Sigmoid colon (tissue), 7 donors: Measurements from ENCODE around the gene TSPAN14. TPM values are rescaled to one million over a fixed set of nuclear protein-coding genes. Genes with fewer than 3 reads are reported as not detected.

Source experiments
- DNase-seq: peaks from one replicate; pipeline ENCODE4 v3.0.0-alpha.2; 2019
- H3K27ac ChIP-seq, 4 donors: fragments of 200-600 bp; sonication (generic); one replicate each; pipeline ENCODE4 v1.5.1; 2016 to 2019; ENCODE audit warnings: mild to moderate bottlenecking in 1 of 4
- H3K27me3 ChIP-seq, 3 donors: fragments of 200-600 bp; sonication (generic); one replicate each; pipeline ENCODE4 v1.5.1; 2019; ENCODE audit warnings: mild to moderate bottlenecking in 1 of 3
- H3K36me3 ChIP-seq, 4 donors: fragments of 200-600 bp; sonication (generic); one replicate each; pipeline ENCODE4 v1.5.1; 2016 to 2019
- H3K4me1 ChIP-seq, 4 donors: fragments of 200-600 bp; sonication (generic); one replicate each; pipeline ENCODE4 v1.5.1; 2017 to 2019
- H3K4me3 ChIP-seq, 4 donors: fragments of 200-600 bp; sonication (generic); one replicate each; pipeline ENCODE4 v1.5.1; 2017 to 2019; ENCODE audit warnings: mild to moderate bottlenecking in 2 of 4, moderate library complexity in 1 of 4
- H3K9me3 ChIP-seq, 4 donors: fragments of 200-600 bp in 3 of 4; sonication (generic) in 3 of 4; one replicate each; pipeline versions ENCODE4 v1.5.1 to v1.6.1; 2013 to 2019
- EP300 ChIP-seq, 4 donors: sonication (generic); formaldehyde crosslinking; IDR thresholded peaks; one replicate each; pipeline ENCODE4 v1.6.1; 2017; ENCODE audit warnings: antibody characterized with exemption in 4 of 4
- POLR2A ChIP-seq, 2 donors: fragments of 450-650 bp; IDR thresholded peaks; one replicate each; pipeline ENCODE4 v1.6.1; 2016; ENCODE audit warnings: antibody characterized with exemption in 2 of 2, mild to moderate bottlenecking in 2 of 2, moderate library complexity in 2 of 2
- POLR2AphosphoS5 ChIP-seq, 4 donors: sonication (generic); formaldehyde crosslinking; IDR thresholded peaks; one replicate each; pipeline ENCODE4 v1.6.1; 2017; ENCODE audit warnings: antibody characterized with exemption in 4 of 4
- WGBS, 2 donors: extraction: QIAGEN DNeasy Blood & Tissue Kit; methylation state at CpG; one replicate each; pipeline ENCODE4 v1.1.7; 2013; 5-methylcytosine and 5-hydroxymethylcytosine counted together
- intact Hi-C: fragments of 100-400 bp; cut with DNase I; formaldehyde crosslinking; loops from one replicate; pipeline ENCODE4 v1.15.1; 2023
- polyA plus RNA-seq, 3 donors: library from polyadenylated mRNA; stranded (reverse); fragments of 200-250 nt; gene quantifications; one replicate each; pipeline ENCODE4 v1.2.3, GENCODE V29; 2013
- total RNA-seq, 4 donors: library from RNA; depleted of rRNA; stranded (reverse); fragments of >200 nt; gene quantifications; one replicate each; pipeline ENCODE4 v1.1.0, GENCODE V29; 2016
- TF ChIP-seq, protein P1 (sequence below), 4 experiments: fragments of 450-650 bp in 3 of 4; fragments of 200-600 bp in 1 of 4; IDR thresholded peaks; one replicate each; pipeline ENCODE4 v1.5.1; 2016 to 2019; ENCODE audit warnings: antibody characterized with exemption in 4 of 4, mild to moderate bottlenecking in 3 of 4, moderate library complexity in 2 of 4
- donor health status: healthy with polysubstance abuse.
- donor health status: Bipolar disorder and iron deficiency.
- donor health status: healthy.

Gene TSPAN14
- total and polyA plus RNA-seq, 7 donors = 12.0 to 67.3 (median 23.5) TPM

DNA sequence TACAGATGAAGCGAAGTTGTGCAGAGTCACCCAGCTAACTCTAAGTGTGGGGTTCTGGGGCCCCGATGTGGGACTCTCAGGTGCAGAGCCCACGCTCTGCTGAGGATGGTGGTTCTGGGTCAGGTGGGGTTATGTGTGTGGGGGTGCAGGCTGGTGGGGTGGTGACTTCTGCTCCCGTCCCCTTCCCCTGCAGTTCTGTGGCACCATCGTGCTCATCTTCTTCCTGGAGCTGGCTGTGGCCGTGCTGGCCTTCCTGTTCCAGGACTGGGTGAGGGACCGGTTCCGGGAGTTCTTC, 54.9 kb downstream of the TSPAN14 start:
- H3K36me3 ChIP-seq = peaks cover 6 to 57% (median 28%) of the 10 kb centered on the region in 4 donors
- WGBS, 2 donors = 93 to 94% methylated on average over 8 of the region's 8 CpGs
- no peak overlapping the region for H3K4me3 ChIP-seq
- intact Hi-C loops = no loop called here
- H3K27ac ChIP-seq = peak overlapping the region in 2 of 4 donors; percentile 2 to 55
- TF ChIP-seq POLR2AphosphoS5 (IDR thresholded peaks at IDR 0.05) = no peak
- TF ChIP-seq EP300 (IDR thresholded peaks at IDR 0.05) = no peak
- TF ChIP-seq, protein P1, sequence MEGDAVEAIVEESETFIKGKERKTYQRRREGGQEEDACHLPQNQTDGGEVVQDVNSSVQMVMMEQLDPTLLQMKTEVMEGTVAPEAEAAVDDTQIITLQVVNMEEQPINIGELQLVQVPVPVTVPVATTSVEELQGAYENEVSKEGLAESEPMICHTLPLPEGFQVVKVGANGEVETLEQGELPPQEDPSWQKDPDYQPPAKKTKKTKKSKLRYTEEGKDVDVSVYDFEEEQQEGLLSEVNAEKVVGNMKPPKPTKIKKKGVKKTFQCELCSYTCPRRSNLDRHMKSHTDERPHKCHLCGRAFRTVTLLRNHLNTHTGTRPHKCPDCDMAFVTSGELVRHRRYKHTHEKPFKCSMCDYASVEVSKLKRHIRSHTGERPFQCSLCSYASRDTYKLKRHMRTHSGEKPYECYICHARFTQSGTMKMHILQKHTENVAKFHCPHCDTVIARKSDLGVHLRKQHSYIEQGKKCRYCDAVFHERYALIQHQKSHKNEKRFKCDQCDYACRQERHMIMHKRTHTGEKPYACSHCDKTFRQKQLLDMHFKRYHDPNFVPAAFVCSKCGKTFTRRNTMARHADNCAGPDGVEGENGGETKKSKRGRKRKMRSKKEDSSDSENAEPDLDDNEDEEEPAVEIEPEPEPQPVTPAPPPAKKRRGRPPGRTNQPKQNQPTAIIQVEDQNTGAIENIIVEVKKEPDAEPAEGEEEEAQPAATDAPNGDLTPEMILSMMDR (IDR thresholded peaks at IDR 0.05) = no peak
- no peak for TF ChIP-seq POLR2A (IDR thresholded peaks at IDR 0.05)
- no peaks in the 10 kb centered on the region for H3K9me3 ChIP-seq
- no peak for DNase-seq
- H3K4me1 ChIP-seq = peaks cover 0 to 25% (median 16%) of the 10 kb centered on the region in 4 donors
- no peaks in the 10 kb centered on the region for H3K27me3 ChIP-seq

DNA sequence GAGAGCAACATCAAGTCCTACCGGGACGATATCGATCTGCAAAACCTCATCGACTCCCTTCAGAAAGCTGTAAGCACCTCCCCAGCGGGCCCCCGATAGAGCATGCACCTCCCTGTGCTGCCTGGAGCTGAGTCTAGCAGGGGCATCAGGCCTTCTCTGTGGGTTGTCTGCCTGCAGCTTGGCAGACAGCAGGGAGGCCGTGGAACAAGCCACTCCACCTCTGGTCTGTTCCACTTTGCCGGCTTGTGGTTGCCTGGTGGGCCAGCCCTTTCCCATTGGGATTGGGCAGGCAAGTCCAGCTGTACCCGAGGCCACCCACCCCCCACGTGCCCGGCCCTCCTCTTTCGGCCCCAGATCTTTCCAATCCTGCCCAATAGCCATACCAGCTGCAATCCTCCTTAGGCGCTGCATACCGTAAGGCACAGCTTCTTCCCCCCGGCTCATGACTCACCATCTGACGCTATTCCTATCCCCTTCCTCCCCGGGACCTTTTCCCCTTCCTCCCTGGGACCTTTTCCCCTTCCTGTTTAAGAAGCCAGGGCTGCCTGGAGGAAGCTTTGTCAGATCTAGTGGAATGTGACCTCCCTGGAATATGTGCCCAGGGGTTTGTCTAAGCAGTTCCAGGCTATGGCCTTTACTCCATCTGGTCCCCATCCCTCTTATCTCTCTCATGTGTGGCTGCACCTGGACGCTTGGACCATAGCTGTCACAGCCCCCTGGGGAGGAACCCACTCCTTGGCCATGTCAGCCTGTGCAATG, 55.5 kb downstream of the TSPAN14 start:
- Histone ChIP-seq H3K4me1 (peaks cover 0 to 23% (median 14%) of the 10 kb centered on the region in 4 donors), H3K4me3 (no peak overlapping the region), H3K36me3 (peaks cover 6 to 63% (median 33%) of the 10 kb centered on the region in 4 donors), H3K9me3 (no peaks in the 10 kb centered on the region), H3K27me3 (no peaks in the 10 kb centered on the region), H3K27ac (peak overlapping the region in 3 of 4 donors; percentile 1 to 55 (median 2))
- 80 to 89% methylated on average over 18 of the region's 18 CpGs for WGBS, 2 donors
- intact Hi-C loops = no loop called here
- peak; percentile 63 for DNase-seq
- peak in 2 of 4 donors; percentile 17 to 35 for TF ChIP-seq POLR2AphosphoS5 (IDR thresholded peaks at IDR 0.05)
- TF ChIP-seq EP300 (IDR thresholded peaks at IDR 0.05) = no peak
- TF ChIP-seq, protein P1 (IDR thresholded peaks at IDR 0.05) = no peak
- TF ChIP-seq POLR2A (IDR thresholded peaks at IDR 0.05) = no peak

DNA sequence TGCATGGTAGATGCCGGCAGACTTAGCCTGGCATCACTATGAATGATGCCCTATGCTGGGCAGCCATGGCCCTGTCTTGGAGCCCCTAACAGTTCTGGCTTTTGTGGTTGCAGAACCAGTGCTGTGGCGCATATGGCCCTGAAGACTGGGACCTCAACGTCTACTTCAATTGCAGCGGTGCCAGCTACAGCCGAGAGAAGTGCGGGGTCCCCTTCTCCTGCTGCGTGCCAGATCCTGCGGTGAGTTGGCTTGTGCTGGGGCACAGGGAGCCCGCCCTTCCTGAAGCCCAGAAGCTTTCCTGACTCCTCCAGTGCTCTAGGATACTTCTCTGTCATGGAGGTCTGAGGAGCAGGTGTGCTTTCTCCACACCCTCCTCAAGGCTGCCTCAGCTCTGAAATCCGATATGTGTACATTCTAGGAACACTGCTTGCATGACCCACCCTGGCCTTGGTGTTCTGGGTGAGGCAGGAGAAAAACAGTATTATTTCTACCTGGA, 58.0 kb downstream of the TSPAN14 start:
- WGBS, 2 donors = 91 to 94% methylated on average over 10 of the region's 10 CpGs
- Histone ChIP-seq H3K36me3 (peaks cover 13 to 85% (median 47%) of the 10 kb centered on the region in 4 donors), H3K27ac (no peak overlapping the region), H3K4me3 (no peak overlapping the region), H3K27me3 (no peaks in the 10 kb centered on the region), H3K9me3 (no peaks in the 10 kb centered on the region), H3K4me1 (no peaks in the 10 kb centered on the region)
- peak; percentile 61 for DNase-seq
- no peak for TF ChIP-seq EP300 (IDR thresholded peaks at IDR 0.05)
- TF ChIP-seq POLR2AphosphoS5 (IDR thresholded peaks at IDR 0.05) = no peak
- no peak for TF ChIP-seq POLR2A (IDR thresholded peaks at IDR 0.05)
- TF ChIP-seq, protein P1 (IDR thresholded peaks at IDR 0.05) = no peak
- intact Hi-C loops = no loop called here

DNA sequence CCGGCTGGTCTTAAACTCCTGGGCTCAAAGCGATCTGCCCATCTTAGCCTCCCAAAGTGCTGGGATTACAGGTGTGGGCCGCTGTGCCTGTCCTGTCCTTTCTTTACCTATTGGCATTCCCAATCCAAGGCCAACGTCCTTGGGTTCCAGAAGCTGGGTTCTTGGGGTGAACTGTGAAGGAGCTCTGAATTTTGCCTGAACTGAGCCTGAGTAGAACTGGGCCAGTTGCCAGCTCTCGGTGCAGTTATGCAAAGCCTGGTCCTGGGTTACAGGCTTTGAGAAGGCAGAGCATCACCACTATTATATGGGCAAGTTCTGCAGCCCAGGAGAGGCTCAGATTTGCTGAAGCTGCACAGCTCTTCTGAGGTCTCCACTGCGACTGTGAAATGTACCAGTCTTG, 59.0 kb downstream of the TSPAN14 start:
- Histone ChIP-seq H3K27ac (no peak overlapping the region), H3K9me3 (no peaks in the 10 kb centered on the region), H3K36me3 (peaks cover 13 to 96% (median 56%) of the 10 kb centered on the region in 4 donors), H3K4me1 (no peaks in the 10 kb centered on the region), H3K4me3 (no peak overlapping the region), H3K27me3 (no peaks in the 10 kb centered on the region)
- TF ChIP-seq POLR2A (IDR thresholded peaks at IDR 0.05) (no peak), EP300 (IDR thresholded peaks at IDR 0.05) (no peak), POLR2AphosphoS5 (IDR thresholded peaks at IDR 0.05) (no peak)
- TF ChIP-seq, protein P1 (IDR thresholded peaks at IDR 0.05) = no peak
- DNase-seq = peak; percentile 39
- intact Hi-C loops = no loop called here
- 94 to 96% methylated on average over 6 of the region's 6 CpGs for WGBS, 2 donors
